ENCODE measurements around the gene CDIP1. TPM values are rescaled to one million over a fixed set of nuclear protein-coding genes. Genes with fewer than 3 reads are reported as not detected.
A peak's percentile ranks its signal among the peaks of the same experiment; 100 is the strongest.

CDIP1 gene
- total and polyA plus RNA-seq, 2 of the 8 experiments (the other 6 are each of a cell fraction or from before 2014, with no cell fraction given): 56.6 to 76.3 TPM

DNA sequence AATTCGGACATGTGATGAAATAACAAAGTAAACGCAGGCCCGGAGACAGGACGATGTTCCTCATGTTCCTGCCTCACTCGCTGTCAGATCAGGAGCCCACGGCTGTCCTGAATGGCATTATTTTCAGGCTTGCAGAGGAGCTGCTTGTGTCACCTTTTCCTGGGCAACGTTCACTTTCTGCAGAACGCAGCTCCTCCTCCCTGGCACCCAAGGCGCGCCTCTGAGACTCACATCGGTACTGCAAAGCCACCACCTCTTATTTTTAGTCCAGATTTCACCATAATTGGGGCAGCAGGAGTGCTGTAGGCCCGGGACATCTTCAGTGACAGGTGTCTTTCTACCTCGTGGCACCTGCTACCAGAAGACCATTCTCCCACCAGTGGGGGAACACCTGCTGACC is 9.6 kb upstream of the CDIP1 start:
- Histone ChIP-seq H2BK5ac (ENCODE audit: low read depth, low read length) (no peak overlapping the region), H3K4ac (replicated peaks; ENCODE audit: insufficient read length, low read depth, low read length) (no peak overlapping the region), H2BK120ac (replicated peaks; ENCODE audit: low read depth, low read length) (no peak overlapping the region), H3K9me3 (ENCODE audit: insufficient read depth in 2 of 2, low read depth in 1 of 2, low read length in 1 of 2) (no peaks in the 10 kb centered on the region), H3K4me3 (ENCODE audit: extremely low read depth in 1 of 4, insufficient read depth in 2 of 4, low read depth in 3 of 4, low read length in 4 of 4) (no peak overlapping the region), H3K14ac (ENCODE audit: insufficient read length) (no peak overlapping the region), H2AFZ (ENCODE audit: low read length) (no peak overlapping the region), H3K23ac (ENCODE audit: insufficient read length) (no peak overlapping the region), H3K56ac (replicated peaks; ENCODE audit: insufficient read length, low read depth, low read length) (no peak overlapping the region), H3K18ac (ENCODE audit: extremely low read depth, low read length) (no peak overlapping the region), H3K79me2 (ENCODE audit: control insufficient read depth in 1 of 2, insufficient read depth in 2 of 2, low read length in 2 of 2) (no peaks in the 10 kb centered on the region), H3K23me2 (ENCODE audit: low read depth, low read length) (no peaks in the 10 kb centered on the region), H2BK20ac (ENCODE audit: low read length) (no peak overlapping the region), H4K8ac (ENCODE audit: extremely low read depth, insufficient read depth, low read length) (no peak overlapping the region), H3K79me1 (ENCODE audit: low read depth, low read length) (no peaks in the 10 kb centered on the region), H4K5ac (ENCODE audit: insufficient read length, low read depth, low read length) (no peak overlapping the region), H3K9ac (replicated peaks in 1 of 4; ENCODE audit: extremely low read depth in 1 of 4, low read depth in 3 of 4, low read length in 3 of 4) (no peak overlapping the region), H3K27me3 (replicated peaks in 1 of 4; ENCODE audit: control insufficient read depth in 3 of 4, extremely low read depth in 1 of 4, insufficient read depth in 3 of 4, low read length in 3 of 4) (no peaks in the 10 kb centered on the region), H2BK12ac (ENCODE audit: low read depth, low read length) (no peak overlapping the region), H3K36me3 (ENCODE audit: control insufficient read depth in 2 of 4, insufficient read depth in 4 of 4, low read length in 3 of 4) (no peaks in the 10 kb centered on the region), H3K27ac (ENCODE audit: low read depth, low read length) (no peak overlapping the region), H3K4me2 (ENCODE audit: insufficient read depth in 1 of 2, low read depth in 2 of 2, low read length in 2 of 2) (no peak overlapping the region), H4K20me1 (replicated peaks in 1 of 2; ENCODE audit: control insufficient read depth in 1 of 2, insufficient read depth in 2 of 2, low read length in 2 of 2) (no peaks in the 10 kb centered on the region), H3K4me1 (replicated peaks in 1 of 4; ENCODE audit: control insufficient read depth in 3 of 4, insufficient read depth in 4 of 4, low read length in 3 of 4) (no peaks in the 10 kb centered on the region), H2AK5ac (ENCODE audit: low read depth, low read length) (0 out of 2 replicates have a peak overlapping the region, but pooled peaks have one; percentile 17), H2BK15ac (ENCODE audit: low read length) (no peak overlapping the region), H4K91ac (replicated peaks; ENCODE audit: insufficient read length, low read length) (no peak overlapping the region)
- CTCF ChIA-PET (ENCODE audit: partially characterized antibody): interaction anchor here (0.6 to 40.7 kb wide), 16 partner anchors 8 to 113 kb away, joined by 3 to 968 read pairs (median 6); partner anchors contain the start of genes C16orf96 and CDIP1
- FAIRE-seq (no peak), DNase-seq (ENCODE audit: low read depth in 1 of 2, low spot score in 2 of 2) (no peak)
- POLR2A ChIA-PET (ENCODE audit: partially characterized antibody): interaction anchor here (0.5 to 2.2 kb wide), 6 partner anchors 9 to 145 kb away, joined by 3 to 8 read pairs (median 4); partner anchors contain the start of gene CDIP1
- 92% methylated on average over 13 of the region's 13 CpGs; no CpG with 5 or more reads in 1 of the 2 experiments for WGBS, 2 experiments (ENCODE audit: extremely low coverage in 1 of 2, insufficient coverage in 1 of 2, insufficient read length in 1 of 2, insufficient replicate concordance in 2 of 2, low coverage in 1 of 2, low lambda C conversion rate in 2 of 2, missing lambda C conversion rate in 1 of 2)
- TF ChIP-seq BACH1 (IDR thresholded peaks at IDR 0.05; ENCODE audit: low read length): no peak
- TF ChIP-seq POU5F1 (IDR thresholded peaks at IDR 0.05; ENCODE audit: low read depth, low read length): no peak
- no peak for TF ChIP-seq EZH2 (IDR thresholded peaks at IDR 0.05; ENCODE audit: low read depth, low read length, severe bottlenecking)
- TF ChIP-seq, protein P1, sequence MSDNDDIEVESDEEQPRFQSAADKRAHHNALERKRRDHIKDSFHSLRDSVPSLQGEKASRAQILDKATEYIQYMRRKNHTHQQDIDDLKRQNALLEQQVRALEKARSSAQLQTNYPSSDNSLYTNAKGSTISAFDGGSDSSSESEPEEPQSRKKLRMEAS (IDR thresholded peaks at IDR 0.05): no peak
- no peak for TF ChIP-seq CTBP2 (IDR thresholded peaks at IDR 0.05; ENCODE audit: borderline replicate concordance, insufficient read depth, insufficient read length, low read length)
- TF ChIP-seq ASH2L (IDR thresholded peaks at IDR 0.05; ENCODE audit: low read length): no peak
- TF ChIP-seq SIRT6 (IDR thresholded peaks at IDR 0.05; ENCODE audit: low read length): no peak
- TF ChIP-seq, protein P2, sequence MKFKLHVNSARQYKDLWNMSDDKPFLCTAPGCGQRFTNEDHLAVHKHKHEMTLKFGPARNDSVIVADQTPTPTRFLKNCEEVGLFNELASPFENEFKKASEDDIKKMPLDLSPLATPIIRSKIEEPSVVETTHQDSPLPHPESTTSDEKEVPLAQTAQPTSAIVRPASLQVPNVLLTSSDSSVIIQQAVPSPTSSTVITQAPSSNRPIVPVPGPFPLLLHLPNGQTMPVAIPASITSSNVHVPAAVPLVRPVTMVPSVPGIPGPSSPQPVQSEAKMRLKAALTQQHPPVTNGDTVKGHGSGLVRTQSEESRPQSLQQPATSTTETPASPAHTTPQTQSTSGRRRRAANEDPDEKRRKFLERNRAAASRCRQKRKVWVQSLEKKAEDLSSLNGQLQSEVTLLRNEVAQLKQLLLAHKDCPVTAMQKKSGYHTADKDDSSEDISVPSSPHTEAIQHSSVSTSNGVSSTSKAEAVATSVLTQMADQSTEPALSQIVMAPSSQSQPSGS (IDR thresholded peaks at IDR 0.05; ENCODE audit: low read length): no peak
- TF ChIP-seq TBP (IDR thresholded peaks at IDR 0.05; ENCODE audit: low read depth, low read length): no peak
- no peak for TF ChIP-seq SIX5 (IDR thresholded peaks at IDR 0.05; ENCODE audit: low read depth, low read length)
- no peak for TF ChIP-seq TCF12 (IDR thresholded peaks at IDR 0.05; ENCODE audit: low read depth, low read length)
- TF ChIP-seq CBX5 (IDR thresholded peaks at IDR 0.05; ENCODE audit: low read depth, low read length): no peak
- TF ChIP-seq RFX5 (IDR thresholded peaks at IDR 0.05; ENCODE audit: borderline replicate concordance, low read depth, low read length): no peak

Measured in H1 (cell line).